ENCODE measurements around the gene RPRD2. TPM values are rescaled to one million over a fixed set of nuclear protein-coding genes. Genes with fewer than 3 reads are reported as not detected.

RPRD2 gene
- total RNA-seq, 1 donor from 2014 or later = 26.0 TPM

GRCh38 chr1:150477733-150478132, 113.8 kb downstream of the RPRD2 start:
- no peak for FAIRE-seq
- Histone ChIP-seq H4K20me1 (ENCODE audit: insufficient read depth, low read length) (no peaks in the 10 kb centered on the region), H3K27ac (ENCODE audit: low read depth, low read length) (no peak overlapping the region), H2AFZ (ENCODE audit: low read depth, low read length) (no peak overlapping the region), H3K4me2 (ENCODE audit: low read length) (peak overlapping the region; percentile 39), H3K27me3 (ENCODE audit: insufficient read depth, low read length) (no peaks in the 10 kb centered on the region), H3K79me2 (ENCODE audit: insufficient read depth, low read length) (no peaks in the 10 kb centered on the region), H3K36me3 (ENCODE audit: insufficient read depth, low read length) (no peaks in the 10 kb centered on the region), H3K4me3 (ENCODE audit: insufficient read depth, low read depth, low read length) (no peak overlapping the region), H3K9ac (ENCODE audit: low read length) (no peak overlapping the region), H3K4me1 (ENCODE audit: insufficient read depth, low read length) (peaks cover 9% of the 10 kb centered on the region), H3K9me3 (ENCODE audit: insufficient read depth, low read depth, low read length) (no peaks in the 10 kb centered on the region)
- no peaks in the 10 kb centered on the region for H3K9me3 Mint-ChIP-seq (ENCODE audit: unreplicated experiment)
- no peak for TF ChIP-seq EZH2 (IDR thresholded peaks at IDR 0.05; ENCODE audit: insufficient read depth, low read length)
- TF ChIP-seq, protein P1, sequence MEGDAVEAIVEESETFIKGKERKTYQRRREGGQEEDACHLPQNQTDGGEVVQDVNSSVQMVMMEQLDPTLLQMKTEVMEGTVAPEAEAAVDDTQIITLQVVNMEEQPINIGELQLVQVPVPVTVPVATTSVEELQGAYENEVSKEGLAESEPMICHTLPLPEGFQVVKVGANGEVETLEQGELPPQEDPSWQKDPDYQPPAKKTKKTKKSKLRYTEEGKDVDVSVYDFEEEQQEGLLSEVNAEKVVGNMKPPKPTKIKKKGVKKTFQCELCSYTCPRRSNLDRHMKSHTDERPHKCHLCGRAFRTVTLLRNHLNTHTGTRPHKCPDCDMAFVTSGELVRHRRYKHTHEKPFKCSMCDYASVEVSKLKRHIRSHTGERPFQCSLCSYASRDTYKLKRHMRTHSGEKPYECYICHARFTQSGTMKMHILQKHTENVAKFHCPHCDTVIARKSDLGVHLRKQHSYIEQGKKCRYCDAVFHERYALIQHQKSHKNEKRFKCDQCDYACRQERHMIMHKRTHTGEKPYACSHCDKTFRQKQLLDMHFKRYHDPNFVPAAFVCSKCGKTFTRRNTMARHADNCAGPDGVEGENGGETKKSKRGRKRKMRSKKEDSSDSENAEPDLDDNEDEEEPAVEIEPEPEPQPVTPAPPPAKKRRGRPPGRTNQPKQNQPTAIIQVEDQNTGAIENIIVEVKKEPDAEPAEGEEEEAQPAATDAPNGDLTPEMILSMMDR (IDR thresholded peaks at IDR 0.05; ENCODE audit: insufficient read depth, low read depth, low read length) = no peak
- no peak overlapping the region for H3K4me3 Mint-ChIP-seq (ENCODE audit: unreplicated experiment)
- peaks cover 21% of the 10 kb centered on the region for H3K4me1 Mint-ChIP-seq (ENCODE audit: low read depth, unreplicated experiment)
- H3K36me3 Mint-ChIP-seq (ENCODE audit: low read depth, unreplicated experiment) = no peaks in the 10 kb centered on the region
- no peak overlapping the region for H3K27ac Mint-ChIP-seq (ENCODE audit: unreplicated experiment)
- H3K27me3 Mint-ChIP-seq (ENCODE audit: low read depth, unreplicated experiment) = no peaks in the 10 kb centered on the region
- peak; percentile 32 for DNase-seq (ENCODE audit: low read depth)

GRCh38 chr1:150479370-150479769, 115.4 kb downstream of the RPRD2 start:
- H3K9ac ChIP-seq (ENCODE audit: low read length) = no peak overlapping the region
- Mint-ChIP-seq H3K4me3 (ENCODE audit: unreplicated experiment) (no peak overlapping the region), H3K9me3 (ENCODE audit: unreplicated experiment) (no peaks in the 10 kb centered on the region), H3K27ac (ENCODE audit: unreplicated experiment) (no peak overlapping the region), H3K4me1 (ENCODE audit: low read depth, unreplicated experiment) (peaks cover 21% of the 10 kb centered on the region), H3K36me3 (ENCODE audit: low read depth, unreplicated experiment) (no peaks in the 10 kb centered on the region), H3K27me3 (ENCODE audit: low read depth, unreplicated experiment) (no peaks in the 10 kb centered on the region)
- no peak for TF ChIP-seq EZH2 (IDR thresholded peaks at IDR 0.05; ENCODE audit: insufficient read depth, low read length)
- TF ChIP-seq, protein P1 (IDR thresholded peaks at IDR 0.05; ENCODE audit: insufficient read depth, low read depth, low read length) = no peak
- no peak overlapping the region for H2AFZ ChIP-seq (ENCODE audit: low read depth, low read length)
- no peak overlapping the region for H3K4me2 ChIP-seq (ENCODE audit: low read length)
- no peaks in the 10 kb centered on the region for H3K27me3 ChIP-seq (ENCODE audit: insufficient read depth, low read length)
- DNase-seq (ENCODE audit: low read depth) = no peak
- no peak overlapping the region for H3K4me3 ChIP-seq (ENCODE audit: insufficient read depth, low read depth, low read length)
- no peaks in the 10 kb centered on the region for H3K36me3 ChIP-seq (ENCODE audit: insufficient read depth, low read length)
- H3K27ac ChIP-seq (ENCODE audit: low read depth, low read length) = no peak overlapping the region
- no peaks in the 10 kb centered on the region for H3K79me2 ChIP-seq (ENCODE audit: insufficient read depth, low read length)
- H3K4me1 ChIP-seq (ENCODE audit: insufficient read depth, low read length) = peaks cover 9% of the 10 kb centered on the region
- FAIRE-seq = no peak
- no peaks in the 10 kb centered on the region for H3K9me3 ChIP-seq (ENCODE audit: insufficient read depth, low read depth, low read length)
- no peaks in the 10 kb centered on the region for H4K20me1 ChIP-seq (ENCODE audit: insufficient read depth, low read length)

GRCh38 chr1:150479927-150480352, 116.0 kb downstream of the RPRD2 start:
- FAIRE-seq (no peak), DNase-seq (ENCODE audit: low read depth) (no peak)
- peaks cover 9% of the 10 kb centered on the region for H3K4me1 ChIP-seq (ENCODE audit: insufficient read depth, low read length)
- no peak overlapping the region for H3K27ac ChIP-seq (ENCODE audit: low read depth, low read length)
- Mint-ChIP-seq H3K4me1 (ENCODE audit: low read depth, unreplicated experiment) (peaks cover 17% of the 10 kb centered on the region), H3K27me3 (ENCODE audit: low read depth, unreplicated experiment) (no peaks in the 10 kb centered on the region), H3K36me3 (ENCODE audit: low read depth, unreplicated experiment) (no peaks in the 10 kb centered on the region), H3K9me3 (ENCODE audit: unreplicated experiment) (no peaks in the 10 kb centered on the region), H3K4me3 (ENCODE audit: unreplicated experiment) (no peak overlapping the region), H3K27ac (ENCODE audit: unreplicated experiment) (peak overlapping the region; percentile 71)
- no peaks in the 10 kb centered on the region for H3K27me3 ChIP-seq (ENCODE audit: insufficient read depth, low read length)
- H4K20me1 ChIP-seq (ENCODE audit: insufficient read depth, low read length) = no peaks in the 10 kb centered on the region
- TF ChIP-seq, protein P1 (IDR thresholded peaks at IDR 0.05; ENCODE audit: insufficient read depth, low read depth, low read length) = no peak
- no peak for TF ChIP-seq EZH2 (IDR thresholded peaks at IDR 0.05; ENCODE audit: insufficient read depth, low read length)
- H3K79me2 ChIP-seq (ENCODE audit: insufficient read depth, low read length) = no peaks in the 10 kb centered on the region
- H3K36me3 ChIP-seq (ENCODE audit: insufficient read depth, low read length) = no peaks in the 10 kb centered on the region
- no peaks in the 10 kb centered on the region for H3K9me3 ChIP-seq (ENCODE audit: insufficient read depth, low read depth, low read length)
- no peak overlapping the region for H3K4me3 ChIP-seq (ENCODE audit: insufficient read depth, low read depth, low read length)
- H3K9ac ChIP-seq (ENCODE audit: low read length) = no peak overlapping the region
- no peak overlapping the region for H2AFZ ChIP-seq (ENCODE audit: low read depth, low read length)
- no peak overlapping the region for H3K4me2 ChIP-seq (ENCODE audit: low read length)

Measured in astrocyte (in vitro differentiated cells and primary cell).